ENCODE measurements around the gene CACNB1. TPM values are rescaled to one million over a fixed set of nuclear protein-coding genes. Genes with fewer than 3 reads are reported as not detected.

CACNB1 gene
- total RNA-seq, 1 experiment from 2014 or later, result 4.3 TPM

DNA sequence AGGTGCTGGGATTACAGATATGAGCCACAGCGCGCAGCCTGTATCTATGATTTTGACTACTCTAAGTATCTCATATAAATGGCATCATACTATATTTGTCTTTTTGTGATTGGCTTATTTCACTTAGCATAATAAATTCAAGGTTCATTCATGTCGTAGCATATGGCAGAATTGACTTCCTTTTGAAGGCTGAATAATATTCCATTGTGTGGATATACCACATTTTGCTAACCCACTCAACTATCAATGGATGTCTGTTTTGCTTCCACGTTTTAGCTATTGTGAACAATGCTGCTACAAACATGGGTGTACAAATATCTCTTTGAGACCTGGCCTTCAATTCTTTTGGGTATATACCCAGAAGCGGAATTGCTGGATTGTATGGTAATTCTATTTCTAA is 56.2 kb downstream of the CACNB1 start:
- H3K9me3 ChIP-seq (ENCODE audit: low read length), result no peaks in the 10 kb centered on the region
- CTCF ChIA-PET, result no interaction called here
- intact Hi-C loops (cut with micrococcal nuclease), result no loop called here

DNA sequence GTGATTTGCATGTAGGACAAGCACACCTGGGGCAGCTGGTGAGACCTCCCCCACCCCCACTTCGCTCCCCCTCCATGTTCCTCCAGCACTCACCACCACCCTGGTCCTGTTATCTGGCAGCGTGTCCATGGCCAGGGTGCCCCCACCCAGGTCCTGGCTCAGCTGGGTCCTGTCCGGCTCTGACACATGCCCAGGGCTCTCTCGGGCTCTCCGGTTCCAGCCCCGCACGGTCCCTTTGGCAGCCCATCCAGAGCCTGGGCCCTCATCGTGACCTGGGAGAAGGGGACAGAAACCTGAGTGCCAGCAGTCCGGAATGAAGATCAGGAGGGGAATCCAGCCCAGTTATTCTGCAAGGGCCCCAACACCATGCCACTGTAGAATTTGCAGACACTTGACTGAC is 57.9 kb downstream of the CACNB1 start:
- H3K9ac ChIP-seq (ENCODE audit: low read length), result no peak overlapping the region
- H3K4me3 ChIP-seq (ENCODE audit: low read length), result no peak overlapping the region
- H3K79me2 ChIP-seq (ENCODE audit: low read length), result no peaks in the 10 kb centered on the region
- BruUV-seq (replicated peaks), result no TSS peak
- no peaks in the 10 kb centered on the region for H3K36me3 ChIP-seq (ENCODE audit: low read depth, low read length)
- no peak overlapping the region for H3K27ac ChIP-seq (ENCODE audit: low read length)
- no peak overlapping the region for H3K4me2 ChIP-seq (ENCODE audit: low read length)
- H3F3A ChIP-seq (ENCODE audit: low read length, unreplicated experiment), result no peaks in the 10 kb centered on the region
- POLR2A ChIA-PET (ENCODE audit: unreplicated experiment), result no interaction called here
- no peak for ATAC-seq
- H4K20me1 ChIP-seq (ENCODE audit: low read length), result no peaks in the 10 kb centered on the region
- peaks cover 9% of the 10 kb centered on the region; the same call in 1 of the 2 replicates for H3K4me1 ChIP-seq (ENCODE audit: insufficient read depth, low read length)
- DNase-seq, result no peak
- no peak overlapping the region for H2AFZ ChIP-seq (ENCODE audit: low read length)
- no peaks in the 10 kb centered on the region for H3K9me2 ChIP-seq (replicated peaks; ENCODE audit: low read length)
- H3K9me3 ChIP-seq (ENCODE audit: low read length), result no peaks in the 10 kb centered on the region
- H3K27me3 ChIP-seq (ENCODE audit: low read length), result no peaks in the 10 kb centered on the region
- CTCF ChIA-PET, result no interaction called here
- intact Hi-C loops (cut with micrococcal nuclease), result no loop called here
- TF ChIP-seq EZH2phosphoT487 (IDR thresholded peaks at IDR 0.05; ENCODE audit: borderline replicate concordance, low read length), result no peak
- TF ChIP-seq, protein P1, sequence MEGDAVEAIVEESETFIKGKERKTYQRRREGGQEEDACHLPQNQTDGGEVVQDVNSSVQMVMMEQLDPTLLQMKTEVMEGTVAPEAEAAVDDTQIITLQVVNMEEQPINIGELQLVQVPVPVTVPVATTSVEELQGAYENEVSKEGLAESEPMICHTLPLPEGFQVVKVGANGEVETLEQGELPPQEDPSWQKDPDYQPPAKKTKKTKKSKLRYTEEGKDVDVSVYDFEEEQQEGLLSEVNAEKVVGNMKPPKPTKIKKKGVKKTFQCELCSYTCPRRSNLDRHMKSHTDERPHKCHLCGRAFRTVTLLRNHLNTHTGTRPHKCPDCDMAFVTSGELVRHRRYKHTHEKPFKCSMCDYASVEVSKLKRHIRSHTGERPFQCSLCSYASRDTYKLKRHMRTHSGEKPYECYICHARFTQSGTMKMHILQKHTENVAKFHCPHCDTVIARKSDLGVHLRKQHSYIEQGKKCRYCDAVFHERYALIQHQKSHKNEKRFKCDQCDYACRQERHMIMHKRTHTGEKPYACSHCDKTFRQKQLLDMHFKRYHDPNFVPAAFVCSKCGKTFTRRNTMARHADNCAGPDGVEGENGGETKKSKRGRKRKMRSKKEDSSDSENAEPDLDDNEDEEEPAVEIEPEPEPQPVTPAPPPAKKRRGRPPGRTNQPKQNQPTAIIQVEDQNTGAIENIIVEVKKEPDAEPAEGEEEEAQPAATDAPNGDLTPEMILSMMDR (conservative IDR thresholded peaks at IDR 0.05; ENCODE audit: low read depth, low read length), result no peak
- TF ChIP-seq EZH2 (IDR thresholded peaks at IDR 0.05; ENCODE audit: low read length, unreplicated experiment), result no peak

More for the DNA sequence above, 56.2 kb downstream of the CACNB1 start:
- no peak overlapping the region for H2AFZ ChIP-seq (ENCODE audit: low read length)
- no peaks in the 10 kb centered on the region for H3K27me3 ChIP-seq (ENCODE audit: low read length)
- no peak overlapping the region for H3K27ac ChIP-seq (ENCODE audit: low read length)
- no TSS peak for BruUV-seq (replicated peaks)
- H3K9ac ChIP-seq (ENCODE audit: low read length), result no peak overlapping the region
- no peak overlapping the region for H3K4me3 ChIP-seq (ENCODE audit: low read length)
- ATAC-seq (no peak), DNase-seq (no peak)
- H4K20me1 ChIP-seq (ENCODE audit: low read length), result no peaks in the 10 kb centered on the region
- POLR2A ChIA-PET (ENCODE audit: unreplicated experiment), result no interaction called here
- TF ChIP-seq EZH2 (IDR thresholded peaks at IDR 0.05; ENCODE audit: low read length, unreplicated experiment), result no peak
- TF ChIP-seq, protein P1 (conservative IDR thresholded peaks at IDR 0.05; ENCODE audit: low read depth, low read length), result no peak
- H3K36me3 ChIP-seq (ENCODE audit: low read depth, low read length), result no peaks in the 10 kb centered on the region
- peaks cover 9% of the 10 kb centered on the region; the same call in 1 of the 2 replicates for H3K4me1 ChIP-seq (ENCODE audit: insufficient read depth, low read length)
- H3K79me2 ChIP-seq (ENCODE audit: low read length), result no peaks in the 10 kb centered on the region
- no peak overlapping the region for H3K4me2 ChIP-seq (ENCODE audit: low read length)
- H3F3A ChIP-seq (ENCODE audit: low read length, unreplicated experiment), result no peaks in the 10 kb centered on the region
- no peaks in the 10 kb centered on the region for H3K9me2 ChIP-seq (replicated peaks; ENCODE audit: low read length)

DNA sequence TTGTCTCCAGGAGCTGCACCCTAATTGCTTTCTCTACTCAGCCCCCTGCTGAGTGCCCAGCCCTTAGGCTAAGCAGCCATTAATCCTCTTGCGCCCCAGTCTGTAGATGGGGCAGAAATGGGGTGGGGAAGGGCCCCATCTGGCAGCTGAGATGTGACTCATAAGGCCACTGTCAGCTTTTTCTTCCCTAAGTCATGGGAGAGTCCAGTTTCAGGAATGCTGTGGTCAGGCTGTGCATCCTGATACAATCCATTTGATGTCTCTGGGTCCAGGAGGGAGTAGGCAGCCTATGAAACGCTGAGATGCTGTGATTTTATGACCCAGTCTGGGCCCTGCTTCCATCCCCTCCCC is 58.3 kb downstream of the CACNB1 start:
- TF ChIP-seq EZH2 (IDR thresholded peaks at IDR 0.05; ENCODE audit: low read length, unreplicated experiment) (no peak), EZH2phosphoT487 (IDR thresholded peaks at IDR 0.05; ENCODE audit: borderline replicate concordance, low read length) (no peak)
- TF ChIP-seq, protein P1 (conservative IDR thresholded peaks at IDR 0.05; ENCODE audit: low read depth, low read length), result no peak
- CTCF ChIA-PET, result no interaction called here
- Histone ChIP-seq H3K79me2 (ENCODE audit: low read length) (no peaks in the 10 kb centered on the region), H3K27me3 (ENCODE audit: low read length) (no peaks in the 10 kb centered on the region), H3F3A (ENCODE audit: low read length, unreplicated experiment) (no peaks in the 10 kb centered on the region), H3K4me3 (ENCODE audit: low read length) (no peak overlapping the region), H3K27ac (ENCODE audit: low read length) (no peak overlapping the region), H3K9ac (ENCODE audit: low read length) (no peak overlapping the region), H2AFZ (ENCODE audit: low read length) (no peak overlapping the region), H4K20me1 (ENCODE audit: low read length) (no peaks in the 10 kb centered on the region), H3K36me3 (ENCODE audit: low read depth, low read length) (no peaks in the 10 kb centered on the region), H3K9me2 (replicated peaks; ENCODE audit: low read length) (no peaks in the 10 kb centered on the region), H3K4me2 (ENCODE audit: low read length) (no peak overlapping the region), H3K9me3 (ENCODE audit: low read length) (no peaks in the 10 kb centered on the region), H3K4me1 (ENCODE audit: insufficient read depth, low read length) (peaks cover 9% of the 10 kb centered on the region; the same call in 1 of the 2 replicates)
- peak; percentile 67 for ATAC-seq
- no TSS peak for BruUV-seq (replicated peaks)
- DNase-seq, result peak; percentile 48
- intact Hi-C loops (cut with micrococcal nuclease), result no loop called here
- POLR2A ChIA-PET (ENCODE audit: unreplicated experiment), result no interaction called here

Measured in PC-3 (cell line).